GM18907 (cell line): ENCODE measurements around the gene MRPL36.

Experiments
- ATAC-seq: cut with Tn5 transposase; IDR thresholded peaks from one replicate; pipeline ENCODE4 v1.9.1; 2021; ENCODE audit warnings: mild to moderate bottlenecking, moderate library complexity; ENCODE audit not compliant: unreplicated experiment

MRPL36 gene

GRCh38 chr5:1765880-1766235, 33.8 kb downstream of the MRPL36 start:
- no peak for ATAC-seq

GRCh38 chr5:1765141-1765879, 34.3 kb downstream of the MRPL36 start:
- no peak for ATAC-seq

GRCh38 chr5:1764606-1764960, 35.1 kb downstream of the MRPL36 start:
- no peak for ATAC-seq

- no peak for ATAC-seq
These were observed 35.6 kb downstream of the MRPL36 start for GRCh38 chr5:1763960-1764605.

- no peak for ATAC-seq
These were observed 36.1 kb downstream of the MRPL36 start for GRCh38 chr5:1763548-1763911.

GRCh38 chr5:1762883-1763547, 36.6 kb downstream of the MRPL36 start:
- ATAC-seq = no peak

GRCh38 chr5:1762121-1762882, 37.3 kb downstream of the MRPL36 start:
- no peak for ATAC-seq

- no peak for ATAC-seq
These were observed 38.2 kb downstream of the MRPL36 start for GRCh38 chr5:1761453-1761755.

GRCh38 chr5:1760656-1761452, 38.8 kb downstream of the MRPL36 start:
- no peak for ATAC-seq

- ATAC-seq = no peak
These were observed 39.4 kb downstream of the MRPL36 start for GRCh38 chr5:1760231-1760630.

- no peak for ATAC-seq
These were observed 40.2 kb downstream of the MRPL36 start for GRCh38 chr5:1759378-1759970.

GRCh38 chr5:1758574-1758973, 41.1 kb downstream of the MRPL36 start:
- no peak for ATAC-seq

GRCh38 chr5:1757511-1757910, 42.1 kb downstream of the MRPL36 start:
- no peak for ATAC-seq

GRCh38 chr5:1756481-1756880, 43.2 kb downstream of the MRPL36 start:
- ATAC-seq = no peak

- no peak for ATAC-seq
These were observed 44.2 kb downstream of the MRPL36 start for GRCh38 chr5:1755321-1755949.

- no peak for ATAC-seq
These were observed 45.0 kb downstream of the MRPL36 start for GRCh38 chr5:1754531-1755220.

- ATAC-seq = no peak
These were observed 46.1 kb downstream of the MRPL36 start for GRCh38 chr5:1753490-1753889.

- no peak for ATAC-seq
These were observed 46.8 kb downstream of the MRPL36 start for GRCh38 chr5:1752881-1753280.
